ENCODE results near the gene FBXO31. TPM values are rescaled to one million over a fixed set of nuclear protein-coding genes. Genes with fewer than 3 reads are reported as not detected.

Gene FBXO31
- polyA plus RNA-seq, 6 donors from 2014 or later: 7.5 to 23.9 (median 15.1) TPM

- ATAC-seq (ENCODE audit: low read depth in 2 of 2): peak; percentile 93 to 94
- Mint-ChIP-seq H3K36me3 (no peaks in the 10 kb centered on the region), H3K4me1 (peaks cover 12 to 23% (median 20%) of the 10 kb centered on the region in 3 donors), H3K27ac (peak within 1 kb of the TSS; percentile 89 to 98 (median 94)), H3K9me3 (no peaks in the 10 kb centered on the region), H3K4me3 (peak within 1 kb of the TSS; percentile 92 to 98 (median 96)), H3K27me3 (no peaks in the 10 kb centered on the region)
- DNase-seq: peak; percentile 96
These were observed 66.4 kb downstream of the FBXO31 start, which contains the start of gene C16orf95 for GRCh38 chr16:87316923-87317749. Gene C16orf95, minus strand, starts transcription at chr16:87317392. Its CDS starts 150 bp downstream, at chr16:87317242.

GRCh38 chr16:87316450-87316922, 67.1 kb downstream of the FBXO31 start:
- ATAC-seq (ENCODE audit: low read depth in 2 of 2): no peak
- no peaks in the 10 kb centered on the region for H3K36me3 Mint-ChIP-seq
- H3K9me3 Mint-ChIP-seq: no peaks in the 10 kb centered on the region
- H3K4me1 Mint-ChIP-seq: peaks cover 12 to 23% (median 20%) of the 10 kb centered on the region in 3 donors
- H3K27me3 Mint-ChIP-seq: no peaks in the 10 kb centered on the region
- H3K27ac Mint-ChIP-seq: peak overlapping the region in 4 of 6 donors; percentile 94 to 98 (median 96)
- no peak for DNase-seq
- peak overlapping the region; percentile 92 to 98 (median 96) for H3K4me3 Mint-ChIP-seq

GRCh38 chr16:87314990-87315420, 68.6 kb downstream of the FBXO31 start:
- H3K36me3 Mint-ChIP-seq: no peaks in the 10 kb centered on the region
- no peaks in the 10 kb centered on the region for H3K9me3 Mint-ChIP-seq
- no peaks in the 10 kb centered on the region for H3K27me3 Mint-ChIP-seq
- H3K4me1 Mint-ChIP-seq: peaks cover 12 to 23% (median 20%) of the 10 kb centered on the region in 3 donors
- DNase-seq (no peak), ATAC-seq (ENCODE audit: low read depth in 2 of 2) (no peak)
- peak overlapping the region in 1 of 8 donors; percentile 81 for H3K4me3 Mint-ChIP-seq
- peak overlapping the region in 1 of 6 donors; percentile 11 for H3K27ac Mint-ChIP-seq

- Mint-ChIP-seq H3K27me3 (no peaks in the 10 kb centered on the region), H3K4me1 (peaks cover 0 to 5% (median 4%) of the 10 kb centered on the region in 3 donors), H3K4me3 (no peak overlapping the region), H3K9me3 (peaks cover 0 to 8% (median 5%) of the 10 kb centered on the region in 7 donors), H3K36me3 (no peaks in the 10 kb centered on the region), H3K27ac (no peak overlapping the region)
- DNase-seq: no peak
- ATAC-seq (ENCODE audit: low read depth in 2 of 2): no peak
These were observed 71.6 kb downstream of the FBXO31 start for GRCh38 chr16:87312008-87312407.

GRCh38 chr16:87311387-87311786, 72.2 kb downstream of the FBXO31 start:
- Mint-ChIP-seq H3K36me3 (no peaks in the 10 kb centered on the region), H3K4me1 (peaks cover 0 to under 1% (median 0%) of the 10 kb centered on the region in 3 donors), H3K27me3 (no peaks in the 10 kb centered on the region), H3K9me3 (peaks cover 0 to 9% (median 5%) of the 10 kb centered on the region in 7 donors), H3K4me3 (no peak overlapping the region), H3K27ac (no peak overlapping the region)
- DNase-seq (no peak), ATAC-seq (ENCODE audit: low read depth in 2 of 2) (no peak)

GRCh38 chr16:87310610-87311009, 73.0 kb downstream of the FBXO31 start:
- H3K4me1 Mint-ChIP-seq: no peaks in the 10 kb centered on the region
- peaks cover 0 to 9% (median 5%) of the 10 kb centered on the region in 7 donors for H3K9me3 Mint-ChIP-seq
- H3K36me3 Mint-ChIP-seq: no peaks in the 10 kb centered on the region
- ATAC-seq (ENCODE audit: low read depth in 2 of 2): no peak
- H3K27ac Mint-ChIP-seq: no peak overlapping the region
- no peak for DNase-seq
- no peaks in the 10 kb centered on the region for H3K27me3 Mint-ChIP-seq
- H3K4me3 Mint-ChIP-seq: no peak overlapping the region

GRCh38 chr16:87309620-87310525, 73.7 kb downstream of the FBXO31 start:
- no peak overlapping the region for H3K27ac Mint-ChIP-seq
- peaks cover 0 to 9% (median 5%) of the 10 kb centered on the region in 7 donors for H3K9me3 Mint-ChIP-seq
- H3K27me3 Mint-ChIP-seq: peaks cover 0 to 2% (median 0%) of the 10 kb centered on the region in 3 donors
- no peak overlapping the region for H3K4me3 Mint-ChIP-seq
- no peaks in the 10 kb centered on the region for H3K4me1 Mint-ChIP-seq
- H3K36me3 Mint-ChIP-seq: no peaks in the 10 kb centered on the region
- no peak for ATAC-seq (ENCODE audit: low read depth in 2 of 2)
- DNase-seq: no peak

- peaks cover 0 to 9% (median 5%) of the 10 kb centered on the region in 7 donors for H3K9me3 Mint-ChIP-seq
- peaks cover 0 to 9% (median 0%) of the 10 kb centered on the region in 3 donors for H3K27me3 Mint-ChIP-seq
- ATAC-seq (ENCODE audit: low read depth in 2 of 2) (no peak), DNase-seq (no peak)
- H3K36me3 Mint-ChIP-seq: no peaks in the 10 kb centered on the region
- no peak overlapping the region for H3K27ac Mint-ChIP-seq
- no peaks in the 10 kb centered on the region for H3K4me1 Mint-ChIP-seq
- no peak overlapping the region for H3K4me3 Mint-ChIP-seq
These were observed 74.8 kb downstream of the FBXO31 start for GRCh38 chr16:87308826-87309225.

- Mint-ChIP-seq H3K9me3 (peaks cover 0 to 9% (median 5%) of the 10 kb centered on the region in 7 donors), H3K27me3 (peaks cover 0 to 9% (median 0%) of the 10 kb centered on the region in 3 donors), H3K4me3 (no peak overlapping the region), H3K27ac (no peak overlapping the region), H3K36me3 (no peaks in the 10 kb centered on the region), H3K4me1 (no peaks in the 10 kb centered on the region)
- ATAC-seq (ENCODE audit: low read depth in 2 of 2) (no peak), DNase-seq (no peak)
These were observed 77.1 kb downstream of the FBXO31 start for GRCh38 chr16:87306516-87306915.

GRCh38 chr16:87305505-87306391, 77.8 kb downstream of the FBXO31 start:
- Mint-ChIP-seq H3K27ac (no peak overlapping the region), H3K36me3 (no peaks in the 10 kb centered on the region), H3K4me1 (no peaks in the 10 kb centered on the region), H3K9me3 (peaks cover 0 to 9% (median 5%) of the 10 kb centered on the region in 7 donors), H3K4me3 (no peak overlapping the region), H3K27me3 (peaks cover 0 to 9% (median 0%) of the 10 kb centered on the region in 3 donors)
- no peak for ATAC-seq (ENCODE audit: low read depth in 2 of 2)
- no peak for DNase-seq

GRCh38 chr16:87304951-87305350, 78.6 kb downstream of the FBXO31 start:
- no peaks in the 10 kb centered on the region for H3K4me1 Mint-ChIP-seq
- no peaks in the 10 kb centered on the region for H3K36me3 Mint-ChIP-seq
- H3K27me3 Mint-ChIP-seq: peaks cover 0 to 9% (median 0%) of the 10 kb centered on the region in 3 donors
- ATAC-seq (ENCODE audit: low read depth in 2 of 2) (no peak), DNase-seq (no peak)
- peak overlapping the region in 1 of 6 donors; percentile 62 for H3K27ac Mint-ChIP-seq
- H3K4me3 Mint-ChIP-seq: no peak overlapping the region
- peaks cover 0 to 9% (median 5%) of the 10 kb centered on the region in 7 donors for H3K9me3 Mint-ChIP-seq

- Mint-ChIP-seq H3K27me3 (peaks cover 0 to 9% (median 0%) of the 10 kb centered on the region in 3 donors), H3K9me3 (peaks cover 0 to 9% (median 5%) of the 10 kb centered on the region in 7 donors), H3K4me3 (no peak overlapping the region), H3K36me3 (no peaks in the 10 kb centered on the region), H3K27ac (no peak overlapping the region), H3K4me1 (no peaks in the 10 kb centered on the region)
- no peak for DNase-seq
- ATAC-seq (ENCODE audit: low read depth in 2 of 2): no peak
These were observed 79.5 kb downstream of the FBXO31 start for GRCh38 chr16:87303962-87304521.
